Ectodermal cell (in vitro differentiated cells): ENCODE measurements around the gene TBC1D21.

Experiments
- H3K27ac ChIP-seq: 2 replicates; pipeline ENCODE4 v1.7.0; 2013; ENCODE audit warnings: mild to moderate bottlenecking, low read depth, low read length; ENCODE audit not compliant: insufficient read depth, poor library complexity, severe bottlenecking
- H3K27me3 ChIP-seq: 2 replicates; pipeline ENCODE4 v1.7.0; 2013; ENCODE audit warnings: mild to moderate bottlenecking, low read length; ENCODE audit not compliant: insufficient read depth, control insufficient read depth, poor library complexity, severe bottlenecking
- H3K36me3 ChIP-seq: one replicate; pipeline ENCODE4 v1.7.0; 2013; ENCODE audit warnings: low read length; ENCODE audit not compliant: control insufficient read depth, insufficient read depth
- H3K4me1 ChIP-seq: one replicate; pipeline ENCODE4 v1.7.0; 2013; ENCODE audit warnings: low read length; ENCODE audit not compliant: control insufficient read depth, insufficient read depth
- H3K4me3 ChIP-seq: 2 replicates; pipeline ENCODE4 v1.7.0; 2013; ENCODE audit warnings: low read depth, low read length, control low read depth; ENCODE audit not compliant: insufficient read depth
- H3K9me3 ChIP-seq: 2 replicates; pipeline ENCODE4 v1.7.0; 2013; ENCODE audit warnings: mild to moderate bottlenecking, low read length, moderate library complexity; ENCODE audit not compliant: control insufficient read depth
- WGBS, 2 experiments: methylation state at CpG; one replicate each; pipeline ENCODE4 v1.1.7; 2013; ENCODE audit warnings: missing lambda C conversion rate in 2 of 2; 5-methylcytosine and 5-hydroxymethylcytosine counted together

The TBC1D21 gene

DNA sequence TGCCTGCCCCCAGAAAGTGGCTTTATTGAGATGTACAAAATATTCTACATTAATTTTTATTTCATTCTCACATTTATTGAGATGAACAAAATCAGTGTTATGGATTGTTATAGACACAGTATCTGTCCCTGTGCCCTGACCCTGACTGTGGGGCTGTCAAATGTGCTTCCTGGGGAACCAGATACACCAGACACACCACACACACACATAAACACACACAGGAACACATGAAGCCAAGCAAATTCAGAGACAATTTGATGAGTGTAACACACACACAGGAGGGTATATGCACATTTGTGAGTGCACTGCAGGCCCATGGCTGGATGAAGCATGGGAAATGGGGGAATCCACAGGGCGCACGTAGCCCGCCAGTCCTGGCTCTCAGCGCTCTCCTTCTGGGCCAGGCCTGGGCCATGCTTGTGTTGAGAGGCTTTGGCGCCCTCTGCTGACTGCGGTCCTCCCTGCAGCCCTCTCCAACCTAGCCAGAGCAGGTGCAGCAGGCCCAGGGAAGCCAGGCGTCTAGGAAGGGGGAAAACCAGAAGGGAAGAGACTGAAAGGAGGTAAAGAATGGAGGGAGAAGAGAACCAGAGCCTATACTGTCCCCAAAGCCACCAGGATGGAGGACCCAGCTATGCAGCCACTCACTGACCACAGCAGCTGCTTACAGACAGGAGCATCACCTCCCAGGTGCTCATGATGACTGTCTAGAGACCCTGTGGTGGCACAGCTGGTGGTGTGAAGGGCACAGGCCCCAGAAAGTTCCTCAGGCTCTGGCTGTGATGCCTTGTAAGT lies 34.9 kb downstream of the TBC1D21 start:
- H3K27me3 ChIP-seq = no peaks in the 10 kb centered on the region
- H3K4me1 ChIP-seq = peaks cover 15% of the 10 kb centered on the region
- no peaks in the 10 kb centered on the region for H3K9me3 ChIP-seq
- no peak overlapping the region for H3K4me3 ChIP-seq
- WGBS, 2 experiments = 17 to 23% methylated on average over 7 of the region's 7 CpGs
- no peak overlapping the region for H3K27ac ChIP-seq
- no peaks in the 10 kb centered on the region for H3K36me3 ChIP-seq

DNA sequence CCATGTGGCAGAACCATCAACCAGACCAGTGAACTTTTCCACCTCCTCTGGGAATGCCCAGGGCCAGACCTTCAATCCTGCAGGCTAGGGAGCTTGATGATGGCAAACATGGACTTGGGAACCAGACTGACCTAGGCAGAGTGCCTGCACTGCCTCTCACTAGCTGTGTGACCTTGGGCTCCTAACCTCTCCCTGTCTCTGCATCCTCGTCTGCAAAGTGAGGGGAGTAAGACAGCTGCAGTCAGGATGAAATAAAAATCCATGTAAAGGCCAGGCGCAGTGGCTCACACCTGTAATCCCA lies 35.4 kb downstream of the TBC1D21 start:
- Histone ChIP-seq H3K4me3 (no peak overlapping the region), H3K27ac (no peak overlapping the region), H3K27me3 (no peaks in the 10 kb centered on the region), H3K36me3 (no peaks in the 10 kb centered on the region), H3K9me3 (no peaks in the 10 kb centered on the region), H3K4me1 (peaks cover 15% of the 10 kb centered on the region)
- 90 to 92% methylated on average over 2 of the region's 2 CpGs for WGBS, 2 experiments

DNA sequence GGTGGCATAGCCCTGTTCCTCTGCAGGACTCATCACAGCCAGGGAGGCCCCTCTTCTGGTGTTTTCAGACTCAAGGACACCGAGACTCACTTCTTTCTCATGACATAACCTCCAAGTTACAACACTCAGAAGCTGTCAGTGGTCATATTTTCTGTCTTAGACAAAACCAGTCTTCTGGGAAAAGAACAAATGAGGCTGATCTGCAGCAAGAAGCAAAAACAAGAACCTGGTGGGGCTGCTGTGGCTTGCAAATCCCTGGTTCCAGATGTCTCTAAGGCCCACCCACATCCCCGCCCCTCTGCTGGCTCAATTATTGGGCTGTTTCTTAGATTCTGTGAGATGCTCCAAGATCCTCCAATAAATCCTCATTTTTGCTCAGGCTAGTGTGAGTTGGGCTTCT lies 36.3 kb downstream of the TBC1D21 start:
- Histone ChIP-seq H3K4me3 (no peak overlapping the region), H3K27ac (no peak overlapping the region), H3K9me3 (no peaks in the 10 kb centered on the region), H3K4me1 (peaks cover 15% of the 10 kb centered on the region), H3K27me3 (no peaks in the 10 kb centered on the region), H3K36me3 (no peaks in the 10 kb centered on the region)
- WGBS, 2 experiments = 92 to 97% methylated on average over 2 of the region's 2 CpGs

DNA sequence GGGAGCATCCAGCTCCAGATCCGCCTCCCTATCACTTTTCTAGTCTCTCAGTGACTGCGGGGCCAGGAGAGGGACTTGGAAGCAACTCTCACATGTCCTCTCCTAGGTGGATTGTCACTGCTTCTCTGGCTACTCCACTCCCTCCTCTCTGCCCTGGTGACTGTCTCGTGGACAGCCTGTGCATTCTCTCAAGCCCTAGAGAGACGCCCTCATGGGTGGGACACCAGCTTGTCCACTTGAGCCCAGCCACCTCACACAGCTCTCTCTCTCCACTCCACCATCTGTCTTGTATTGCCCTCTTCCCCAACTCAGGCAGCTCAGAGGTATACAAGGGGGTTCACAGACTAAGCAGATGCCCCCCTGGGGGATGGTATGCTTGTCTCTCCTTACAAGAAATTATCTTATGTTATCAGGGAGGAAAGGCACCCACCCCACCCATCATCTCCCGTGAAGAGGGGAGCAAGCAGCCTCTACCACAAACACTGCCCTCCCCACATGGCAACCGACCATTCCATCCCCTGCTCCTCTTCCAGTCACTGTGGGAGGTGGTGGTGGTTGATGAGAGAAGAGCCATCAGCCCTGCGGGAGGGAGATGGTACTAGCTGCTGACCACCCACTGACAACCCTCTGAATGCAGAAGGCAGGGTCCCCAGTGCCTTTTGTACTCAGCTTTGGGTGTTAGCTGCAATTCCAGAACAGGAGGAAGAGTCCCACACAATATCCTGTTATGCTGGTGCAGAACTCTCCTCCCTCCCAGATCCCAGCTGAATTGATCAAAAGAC lies 37.3 kb downstream of the TBC1D21 start:
- Histone ChIP-seq H3K27ac (no peak overlapping the region), H3K27me3 (no peaks in the 10 kb centered on the region), H3K4me3 (no peak overlapping the region), H3K4me1 (peaks cover 15% of the 10 kb centered on the region), H3K9me3 (no peaks in the 10 kb centered on the region), H3K36me3 (no peaks in the 10 kb centered on the region)
- WGBS, 2 experiments = 72 to 82% methylated on average over 6 of the region's 7 CpGs

DNA sequence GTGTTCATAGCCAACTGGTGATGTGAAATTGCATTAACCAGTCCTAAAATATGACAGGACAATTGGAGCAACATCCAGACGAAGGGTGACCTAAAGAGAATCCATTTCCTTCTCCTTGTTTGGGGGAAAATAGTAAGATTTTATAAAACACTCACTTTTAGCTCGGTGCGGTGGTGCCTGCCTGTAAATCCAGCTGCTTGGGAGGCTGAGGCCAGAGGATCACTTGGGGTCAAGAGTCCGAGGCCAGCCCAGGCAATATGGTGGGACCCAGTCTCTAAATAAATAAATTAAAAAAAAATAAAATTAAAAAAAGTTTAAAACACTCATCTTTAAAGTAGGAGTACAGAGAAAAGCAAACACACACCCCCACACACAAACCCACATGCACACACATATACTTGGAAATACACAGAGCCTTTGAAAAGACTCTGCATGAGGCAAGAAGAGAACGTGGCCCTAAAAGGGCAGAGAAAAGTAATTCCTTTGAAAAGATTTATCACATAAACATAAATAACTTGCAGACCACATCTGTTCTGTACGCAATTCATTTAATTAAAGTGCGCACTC lies 38.7 kb downstream of the TBC1D21 start:
- H3K36me3 ChIP-seq = no peaks in the 10 kb centered on the region
- H3K4me3 ChIP-seq = no peak overlapping the region
- H3K27me3 ChIP-seq = no peaks in the 10 kb centered on the region
- H3K9me3 ChIP-seq = no peaks in the 10 kb centered on the region
- peaks cover 15% of the 10 kb centered on the region for H3K4me1 ChIP-seq
- H3K27ac ChIP-seq = no peak overlapping the region
- 81 to 96% methylated on average over 6 to 7 of the region's 7 CpGs for WGBS, 2 experiments

DNA sequence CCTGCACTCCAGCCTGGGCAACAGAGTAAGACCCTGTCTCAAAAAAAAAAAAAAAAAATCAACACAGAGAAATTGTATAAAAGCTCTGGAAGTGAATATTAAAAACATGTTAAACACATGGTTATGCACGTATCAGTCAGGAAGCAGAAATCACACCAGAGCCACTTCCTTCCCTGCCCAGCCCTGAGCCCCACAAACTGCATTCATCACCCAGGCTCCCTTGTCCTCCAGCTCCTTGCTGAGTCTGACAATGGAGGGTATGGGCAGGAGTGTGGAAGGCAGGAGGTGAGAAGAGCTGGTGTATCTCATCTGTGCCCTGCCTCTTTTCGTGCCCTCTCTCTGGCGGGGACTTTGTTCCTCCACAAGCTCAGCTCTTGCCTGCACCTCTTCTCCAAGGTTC lies 40.8 kb downstream of the TBC1D21 start:
- no peak overlapping the region for H3K27ac ChIP-seq
- H3K27me3 ChIP-seq = no peaks in the 10 kb centered on the region

DNA sequence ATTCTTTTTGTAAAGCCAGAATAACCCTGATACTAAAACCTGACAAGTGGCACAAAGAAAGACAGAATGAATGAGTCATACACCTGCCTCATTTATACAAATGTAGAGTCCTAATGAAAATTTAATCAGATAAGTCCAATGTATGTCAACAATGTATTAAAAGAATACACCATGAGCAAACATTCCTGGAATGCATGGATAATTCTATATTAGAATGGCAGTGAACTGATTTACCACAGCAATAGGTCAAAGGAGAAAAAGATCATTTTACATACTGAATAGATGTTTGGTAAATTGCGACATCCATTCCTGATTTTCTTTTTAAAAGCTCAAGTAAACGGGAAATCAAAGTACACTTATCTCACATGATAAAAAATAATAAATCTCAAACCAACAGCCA lies 41.7 kb downstream of the TBC1D21 start:
- no peaks in the 10 kb centered on the region for H3K36me3 ChIP-seq
- H3K4me3 ChIP-seq = no peak overlapping the region
- H3K4me1 ChIP-seq = peaks cover 15% of the 10 kb centered on the region
- no peaks in the 10 kb centered on the region for H3K27me3 ChIP-seq
- H3K27ac ChIP-seq = no peak overlapping the region
- no peaks in the 10 kb centered on the region for H3K9me3 ChIP-seq
- 87 to 93% methylated on average over 2 of the region's 2 CpGs for WGBS, 2 experiments

More for the DNA sequence above, 40.8 kb downstream of the TBC1D21 start:
- WGBS, 2 experiments = 95 to 97% methylated on average over 3 of the region's 3 CpGs
- Histone ChIP-seq H3K4me1 (peaks cover 15% of the 10 kb centered on the region), H3K9me3 (no peaks in the 10 kb centered on the region), H3K36me3 (no peaks in the 10 kb centered on the region), H3K4me3 (no peak overlapping the region)

DNA sequence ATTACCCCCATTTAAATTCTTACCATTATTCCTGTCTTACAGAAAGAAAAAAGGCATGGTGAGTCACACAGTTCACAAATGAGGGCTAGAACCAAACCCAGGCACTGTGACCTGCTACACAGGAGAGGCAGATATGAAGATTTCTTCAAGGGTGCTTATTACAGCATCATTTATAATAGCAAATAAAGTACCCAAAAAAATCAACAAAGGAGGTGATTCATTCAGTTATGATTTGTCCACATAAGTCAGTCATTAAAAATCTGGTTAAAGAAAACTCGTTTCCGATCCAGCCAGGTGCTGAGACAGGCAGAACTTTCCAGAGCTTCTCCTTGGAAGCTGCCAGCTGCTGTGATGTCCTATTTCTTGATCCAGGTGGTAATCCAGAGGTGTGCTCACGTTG lies 45.4 kb downstream of the TBC1D21 start:
- H3K4me3 ChIP-seq = no peak overlapping the region
- no peaks in the 10 kb centered on the region for H3K9me3 ChIP-seq
- H3K27me3 ChIP-seq = no peaks in the 10 kb centered on the region
- no peaks in the 10 kb centered on the region for H3K36me3 ChIP-seq
- 94 to 97% methylated on average over 3 of the region's 3 CpGs for WGBS, 2 experiments
- H3K4me1 ChIP-seq = peaks cover 22% of the 10 kb centered on the region
- H3K27ac ChIP-seq = no peak overlapping the region

DNA sequence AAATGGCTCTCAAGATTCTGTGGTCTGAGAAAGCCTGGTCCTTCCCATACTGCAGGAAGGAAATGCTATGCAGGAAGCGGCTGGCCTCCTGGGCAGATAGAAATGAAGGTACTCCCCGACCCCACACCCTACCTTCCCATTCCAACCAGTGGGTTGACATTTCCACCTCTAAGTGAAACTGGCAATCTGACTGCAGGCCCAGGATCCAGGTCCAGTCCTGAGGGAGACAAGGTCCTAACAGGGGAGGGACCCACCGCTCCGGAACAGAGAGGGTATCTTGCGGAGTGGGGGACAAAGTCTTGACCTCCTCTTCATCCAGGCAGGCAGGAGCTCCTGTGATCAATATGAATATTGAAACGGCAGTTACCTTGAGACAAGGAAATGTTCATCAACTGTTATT lies 46.3 kb downstream of the TBC1D21 start:
- Histone ChIP-seq H3K4me1 (peaks cover 32% of the 10 kb centered on the region), H3K27ac (no peak overlapping the region), H3K9me3 (no peaks in the 10 kb centered on the region), H3K27me3 (no peaks in the 10 kb centered on the region), H3K36me3 (no peaks in the 10 kb centered on the region), H3K4me3 (no peak overlapping the region)
- 93 to 95% methylated on average over 6 of the region's 6 CpGs for WGBS, 2 experiments

DNA sequence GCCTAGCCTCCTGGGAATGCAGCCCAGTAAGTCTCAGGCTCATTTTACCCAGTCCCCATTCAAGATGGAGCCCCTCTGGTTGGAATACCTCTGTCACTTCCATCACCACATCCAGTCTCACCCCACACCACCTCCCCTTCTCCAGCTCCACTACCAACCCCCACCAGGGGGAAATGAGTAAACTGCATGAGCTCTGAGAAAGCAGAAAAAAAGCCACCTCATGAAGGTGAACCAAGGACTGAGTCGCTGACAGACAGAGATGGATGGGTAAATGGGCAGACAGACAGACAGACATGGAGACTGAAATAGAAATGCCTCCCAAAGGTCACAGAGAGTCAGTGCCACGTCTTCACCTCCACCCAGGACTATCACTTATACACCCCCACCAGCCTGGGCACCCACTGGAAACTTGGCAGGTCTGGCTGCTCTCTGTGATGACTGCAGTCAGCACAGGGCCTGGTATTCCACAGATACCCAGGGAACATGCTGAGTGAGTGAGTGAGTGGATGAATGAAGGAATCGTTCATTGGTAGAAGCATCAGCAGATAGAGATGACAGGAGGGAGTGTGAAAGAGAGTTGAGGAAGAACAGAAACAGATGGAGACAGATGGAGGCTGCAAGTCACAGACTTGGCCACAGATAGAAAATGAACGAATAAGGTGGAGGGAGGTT lies 48.0 kb downstream of the TBC1D21 start:
- Histone ChIP-seq H3K4me1 (peaks cover 46% of the 10 kb centered on the region), H3K27ac (no peak overlapping the region), H3K4me3 (no peak overlapping the region), H3K9me3 (no peaks in the 10 kb centered on the region), H3K36me3 (no peaks in the 10 kb centered on the region), H3K27me3 (no peaks in the 10 kb centered on the region)
- 87 to 88% methylated on average over 4 of the region's 4 CpGs for WGBS, 2 experiments
